ENCODE data around the gene DLG1. TPM values are rescaled to one million over a fixed set of nuclear protein-coding genes. Genes with fewer than 3 reads are reported as not detected.

The DLG1 gene
- total and polyA plus RNA-seq, 9 of the 15 experiments (the other 6 are each of a cell fraction or from before 2014, with no cell fraction given), result 9.4 to 63.5 (median 43.6) TPM

GRCh38 chr3:197297476-197298340 is 704 bp downstream of the DLG1 start (continued):
- TF ChIP-seq NFE2L1 (tag; IDR thresholded peaks at IDR 0.05; ENCODE audit: borderline replicate concordance, low read depth), result no peak
- TF ChIP-seq PHB (CRISPR knock-in tag; IDR thresholded peaks at IDR 0.05), result 0 out of 2 replicates have a peak, but pooled peaks have one; percentile 47
- no peak for TF ChIP-seq STAT5B (CRISPR knock-in tag; IDR thresholded peaks at IDR 0.05)
- peak; percentile 76 to 96; a peak in 3 of 4 replicates for TF ChIP-seq MAZ (CRISPR knock-in tag; conservative IDR thresholded peaks at IDR 0.05 in 1 of 2, IDR thresholded peaks at IDR 0.05 in 1 of 2)
- TF ChIP-seq PHF8 (IDR thresholded peaks at IDR 0.05; ENCODE audit: borderline replicate concordance, low read length), result peak; percentile 59; the same call in 1 of the 2 replicates
- no peak; the same call in 1 of the 2 replicates for TF ChIP-seq ZNF583 (CRISPR knock-in tag; IDR thresholded peaks at IDR 0.05)
- TF ChIP-seq EWSR1 (IDR thresholded peaks at IDR 0.05; ENCODE audit: borderline replicate concordance, low read depth, partially characterized antibody), result no peak
- TF ChIP-seq, protein P1, sequence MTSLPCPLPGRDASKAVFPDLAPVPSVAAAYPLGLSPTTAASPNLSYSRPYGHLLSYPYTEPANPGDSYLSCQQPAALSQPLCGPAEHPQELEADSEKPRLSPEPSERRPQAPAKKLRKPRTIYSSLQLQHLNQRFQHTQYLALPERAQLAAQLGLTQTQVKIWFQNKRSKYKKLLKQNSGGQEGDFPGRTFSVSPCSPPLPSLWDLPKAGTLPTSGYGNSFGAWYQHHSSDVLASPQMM (CRISPR knock-in tag; IDR thresholded peaks at IDR 0.05), result no peak
- TF ChIP-seq, protein P2, sequence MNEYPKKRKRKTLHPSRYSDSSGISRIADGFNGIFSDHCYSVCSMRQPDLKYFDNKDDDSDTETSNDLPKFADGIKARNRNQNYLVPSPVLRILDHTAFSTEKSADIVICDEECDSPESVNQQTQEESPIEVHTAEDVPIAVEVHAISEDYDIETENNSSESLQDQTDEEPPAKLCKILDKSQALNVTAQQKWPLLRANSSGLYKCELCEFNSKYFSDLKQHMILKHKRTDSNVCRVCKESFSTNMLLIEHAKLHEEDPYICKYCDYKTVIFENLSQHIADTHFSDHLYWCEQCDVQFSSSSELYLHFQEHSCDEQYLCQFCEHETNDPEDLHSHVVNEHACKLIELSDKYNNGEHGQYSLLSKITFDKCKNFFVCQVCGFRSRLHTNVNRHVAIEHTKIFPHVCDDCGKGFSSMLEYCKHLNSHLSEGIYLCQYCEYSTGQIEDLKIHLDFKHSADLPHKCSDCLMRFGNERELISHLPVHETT (CRISPR knock-in tag; conservative IDR thresholded peaks at IDR 0.05 in 1 of 2, IDR thresholded peaks at IDR 0.05 in 1 of 2), result peak in 1 of 2 experiments; percentile 92; a peak in 2 of 4 replicates
- no peak for TF ChIP-seq NKRF (IDR thresholded peaks at IDR 0.05; ENCODE audit: borderline replicate concordance)
- TF ChIP-seq ZNF740 (CRISPR knock-in tag; IDR thresholded peaks at IDR 0.05), result no peak; the same call in 1 of the 2 replicates
- peak in 1 of 2 experiments; percentile 38; a peak in 1 of 4 replicates for TF ChIP-seq ZNF740 (tag; IDR thresholded peaks at IDR 0.05)
- TF ChIP-seq ZBTB26 (CRISPR knock-in tag; IDR thresholded peaks at IDR 0.05), result no peak
- no peak for TF ChIP-seq ZNF124 (CRISPR knock-in tag; IDR thresholded peaks at IDR 0.05)
- peak; percentile 86 for TF ChIP-seq RBFOX2 (IDR thresholded peaks at IDR 0.05; ENCODE audit: low read depth, low read length)
- no peak for TF ChIP-seq HBP1 (CRISPR knock-in tag; IDR thresholded peaks at IDR 0.05)
- TF ChIP-seq TBP (optimal IDR thresholded peaks at IDR 0.05; ENCODE audit: low read depth, low read length), result no peak
